MM.1S (cell line): ENCODE results near the gene DVL2.

Source experiments
- DNase-seq: peaks from one replicate; pipeline ENCODE4 v3.0.0-alpha.2; 2015
- H2AFZ ChIP-seq: fragments of 300-600 bp; sonication (generic); 2 replicates; pipeline ENCODE4 v1.6.0; 2016; ENCODE audit warnings: antibody characterized with exemption, low read length
- H3F3A ChIP-seq: fragments of 300-600 bp; sonication (generic); 2 replicates; pipeline ENCODE4 v1.6.1; 2016; ENCODE audit warnings: mild to moderate bottlenecking, antibody characterized with exemption, low read length, moderate library complexity, mixed read lengths; ENCODE audit not compliant: insufficient read depth
- H3K27ac ChIP-seq: fragments of 300-600 bp; sonication (generic); 2 replicates; pipeline ENCODE4 v1.5.1; 2016; ENCODE audit warnings: mild to moderate bottlenecking, low read length
- H3K27me3 ChIP-seq: fragments of 300-600 bp; sonication (generic); replicated peaks from 2 replicates; pipeline ENCODE4 v1.6.0; 2016; ENCODE audit warnings: low read length; ENCODE audit not compliant: insufficient read depth
- H3K36me3 ChIP-seq: fragments of 300-600 bp; sonication (generic); replicated peaks from 2 replicates; pipeline ENCODE4 v1.6.1; 2016; ENCODE audit warnings: mild to moderate bottlenecking, low read length, mixed read lengths; ENCODE audit not compliant: insufficient read depth
- H3K4me1 ChIP-seq: fragments of 300-600 bp; sonication (generic); 2 replicates; pipeline ENCODE4 v1.6.1; 2016; ENCODE audit warnings: low read length, mixed read lengths
- H3K4me2 ChIP-seq: fragments of 300-600 bp; sonication (generic); 2 replicates; pipeline ENCODE4 v1.6.0; 2016; ENCODE audit warnings: low read depth, low read length
- H3K4me3 ChIP-seq: fragments of 300-600 bp; sonication (generic); 2 replicates; pipeline ENCODE4 v1.5.1; 2016; ENCODE audit warnings: low read length, mixed read lengths
- H3K79me2 ChIP-seq: fragments of 300-600 bp; sonication (generic); 2 replicates; pipeline ENCODE4 v1.6.1; 2016; ENCODE audit warnings: mixed run types, low read length, mixed read lengths
- H3K9ac ChIP-seq: fragments of 300-600 bp; sonication (generic); 2 replicates; pipeline ENCODE4 v1.6.1; 2016; ENCODE audit warnings: low read length, mixed read lengths
- H3K9me2 ChIP-seq: fragments of 300-600 bp; sonication (generic); replicated peaks from 2 replicates; pipeline ENCODE4 v1.6.1; 2016; ENCODE audit warnings: mild to moderate bottlenecking, low read length, mixed read lengths; ENCODE audit not compliant: insufficient read depth
- H3K9me3 ChIP-seq: fragments of 300-600 bp; sonication (generic); replicated peaks from 2 replicates; pipeline ENCODE4 v1.6.1; 2016; ENCODE audit warnings: mild to moderate bottlenecking, low read length, mixed read lengths; ENCODE audit not compliant: insufficient read depth
- H4K20me1 ChIP-seq: fragments of 300-600 bp; sonication (generic); 2 replicates; pipeline ENCODE4 v1.6.1; 2016; ENCODE audit warnings: mild to moderate bottlenecking, low read length, moderate library complexity, mixed read lengths; ENCODE audit not compliant: insufficient read depth
- EZH2 ChIP-seq: fragments of 300-600 bp; sonication (generic); optimal IDR thresholded peaks from 2 replicates; pipeline ENCODE3; 2017; ENCODE audit warnings: low read depth, mild to moderate bottlenecking, antibody characterized with exemption, low read length, mixed read lengths
- EZH2phosphoT487 ChIP-seq: fragments of 300-600 bp; sonication (generic); IDR thresholded peaks from 2 replicates; pipeline ENCODE4 v1.6.1; 2018; ENCODE audit warnings: antibody characterized with exemption, low read length
- TF ChIP-seq, protein P1 (sequence below): fragments of 300-600 bp; sonication (generic); IDR thresholded peaks from 2 replicates; pipeline ENCODE4 v1.5.1; 2016; ENCODE audit warnings: antibody characterized with exemption, low read length, mixed read lengths

The DVL2 gene

DNA sequence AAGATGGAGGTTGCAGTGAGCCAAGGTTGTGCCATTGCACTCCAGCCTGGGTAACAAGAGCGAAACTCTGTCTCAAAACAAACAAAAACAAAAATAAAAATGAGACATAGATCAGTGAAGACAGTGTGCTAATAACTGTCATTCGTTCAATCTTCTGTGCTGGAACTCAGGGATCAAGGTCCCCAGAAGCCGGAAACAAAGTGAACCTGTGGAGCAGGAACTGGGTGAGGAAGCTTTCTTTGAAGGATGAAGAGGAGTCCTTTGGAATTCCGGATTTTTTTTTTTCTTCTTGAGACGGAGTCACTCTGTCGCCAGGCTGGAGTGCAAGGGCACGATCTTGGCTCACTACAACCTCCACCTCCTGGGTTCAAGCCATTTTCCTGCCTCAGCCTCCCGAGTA, 45.1 kb upstream of the DVL2 start:
- Histone ChIP-seq H3K4me1 (peaks cover 4% of the 10 kb centered on the region), H3K9me2 (no peaks in the 10 kb centered on the region), H2AFZ (no peak overlapping the region), H3K79me2 (no peaks in the 10 kb centered on the region), H3K27me3 (peaks cover 74% of the 10 kb centered on the region), H3K4me3 (no peak overlapping the region), H4K20me1 (no peaks in the 10 kb centered on the region), H3K9me3 (no peaks in the 10 kb centered on the region), H3K9ac (no peak overlapping the region), H3F3A (peaks cover 8% of the 10 kb centered on the region), H3K36me3 (no peaks in the 10 kb centered on the region), H3K27ac (no peak overlapping the region), H3K4me2 (no peak overlapping the region)
- DNase-seq = no peak
- TF ChIP-seq EZH2 = no peak
- TF ChIP-seq, protein P1, sequence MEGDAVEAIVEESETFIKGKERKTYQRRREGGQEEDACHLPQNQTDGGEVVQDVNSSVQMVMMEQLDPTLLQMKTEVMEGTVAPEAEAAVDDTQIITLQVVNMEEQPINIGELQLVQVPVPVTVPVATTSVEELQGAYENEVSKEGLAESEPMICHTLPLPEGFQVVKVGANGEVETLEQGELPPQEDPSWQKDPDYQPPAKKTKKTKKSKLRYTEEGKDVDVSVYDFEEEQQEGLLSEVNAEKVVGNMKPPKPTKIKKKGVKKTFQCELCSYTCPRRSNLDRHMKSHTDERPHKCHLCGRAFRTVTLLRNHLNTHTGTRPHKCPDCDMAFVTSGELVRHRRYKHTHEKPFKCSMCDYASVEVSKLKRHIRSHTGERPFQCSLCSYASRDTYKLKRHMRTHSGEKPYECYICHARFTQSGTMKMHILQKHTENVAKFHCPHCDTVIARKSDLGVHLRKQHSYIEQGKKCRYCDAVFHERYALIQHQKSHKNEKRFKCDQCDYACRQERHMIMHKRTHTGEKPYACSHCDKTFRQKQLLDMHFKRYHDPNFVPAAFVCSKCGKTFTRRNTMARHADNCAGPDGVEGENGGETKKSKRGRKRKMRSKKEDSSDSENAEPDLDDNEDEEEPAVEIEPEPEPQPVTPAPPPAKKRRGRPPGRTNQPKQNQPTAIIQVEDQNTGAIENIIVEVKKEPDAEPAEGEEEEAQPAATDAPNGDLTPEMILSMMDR = no peak
- TF ChIP-seq EZH2phosphoT487 = no peak

DNA sequence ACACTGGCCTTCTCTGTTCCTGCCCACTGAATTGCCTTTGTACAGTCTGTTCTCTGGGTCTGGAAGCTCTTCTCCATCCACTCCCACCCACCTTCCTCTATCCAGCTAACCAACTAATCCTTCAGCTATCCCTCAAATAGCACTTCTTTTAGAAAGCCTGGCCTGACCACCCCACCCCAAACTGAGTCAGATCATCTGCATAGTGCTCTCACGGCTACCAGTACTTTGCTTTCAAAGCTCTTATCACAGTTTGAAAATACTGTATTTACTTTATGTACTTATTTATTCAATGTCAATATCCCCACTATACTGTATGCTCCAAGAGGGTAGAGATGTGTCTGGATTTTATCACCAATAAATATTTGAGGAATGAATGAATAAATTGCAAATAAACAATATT, 32.5 kb upstream of the DVL2 start:
- Histone ChIP-seq H3K9me2 (no peaks in the 10 kb centered on the region), H3K4me2 (no peak overlapping the region), H3K9ac (no peak overlapping the region), H3K4me1 (peaks cover 4% of the 10 kb centered on the region; the same call in 1 of the 2 replicates), H3K27ac (no peak overlapping the region), H3K36me3 (no peaks in the 10 kb centered on the region), H3K9me3 (no peaks in the 10 kb centered on the region), H3K4me3 (no peak overlapping the region), H3F3A (no peaks in the 10 kb centered on the region), H2AFZ (no peak overlapping the region), H4K20me1 (no peaks in the 10 kb centered on the region), H3K27me3 (peaks cover 87% of the 10 kb centered on the region), H3K79me2 (no peaks in the 10 kb centered on the region)
- TF ChIP-seq, protein P1 = no peak
- TF ChIP-seq EZH2 (no peak), EZH2phosphoT487 (no peak)
- no peak for DNase-seq

DNA sequence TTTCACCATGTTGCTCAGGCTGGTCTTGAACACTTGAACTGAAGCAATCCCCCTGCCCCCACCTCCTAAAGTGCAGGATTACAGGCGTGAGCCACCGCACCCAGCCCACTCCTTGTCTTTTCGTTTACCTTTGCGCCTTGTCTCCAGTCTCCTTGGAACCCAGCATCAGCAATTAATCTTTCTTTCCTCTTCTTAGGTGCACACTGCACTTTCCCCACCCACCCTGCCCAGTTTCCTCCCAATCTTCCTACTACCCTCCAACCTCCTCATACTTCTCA, 29.4 kb upstream of the DVL2 start:
- Histone ChIP-seq H3K27me3 (peaks cover 72% of the 10 kb centered on the region), H4K20me1 (no peaks in the 10 kb centered on the region), H3K9me2 (no peaks in the 10 kb centered on the region), H2AFZ (no peak overlapping the region), H3K27ac (no peak overlapping the region), H3K79me2 (no peaks in the 10 kb centered on the region), H3K9ac (no peak overlapping the region), H3K4me2 (no peak overlapping the region), H3K36me3 (no peaks in the 10 kb centered on the region), H3K4me1 (peaks cover 4% of the 10 kb centered on the region; the same call in 1 of the 2 replicates), H3K9me3 (no peaks in the 10 kb centered on the region), H3K4me3 (no peak overlapping the region), H3F3A (no peaks in the 10 kb centered on the region)
- DNase-seq = no peak
- TF ChIP-seq EZH2phosphoT487 = no peak
- TF ChIP-seq, protein P1 = no peak
- no peak for TF ChIP-seq EZH2
